Measurements from ENCODE around the gene KBTBD2. TPM values are rescaled to one million over a fixed set of nuclear protein-coding genes. Genes with fewer than 3 reads are reported as not detected.
"Not testable (repeated sequence)": the region's sequence is repeated elsewhere in the genome, so short reads cannot be mapped to it uniquely, and the experiment has no call there.

The KBTBD2 gene
- total and polyA plus RNA-seq, 2 experiments from 2014 or later: 19.1 to 33.1 TPM

- H3K4me3 ChIP-seq; H3K4me1 ChIP-seq (ENCODE audit: insufficient read depth); in situ Hi-C loops (cut with MboI); H3K9ac ChIP-seq; H3K4me2 ChIP-seq (ENCODE audit: unreplicated experiment); H3K27ac ChIP-seq; H3F3A ChIP-seq (ENCODE audit: insufficient read depth); H2AFZ ChIP-seq; H3K27me3 ChIP-seq (replicated peaks; ENCODE audit: insufficient read depth); H4K20me1 ChIP-seq (ENCODE audit: insufficient read depth); H3K9me2 ChIP-seq (ENCODE audit: insufficient read depth); DNase-seq; H3K36me3 ChIP-seq (ENCODE audit: low read depth); H3K79me2 ChIP-seq (ENCODE audit: insufficient read depth); H3K9me3 ChIP-seq (ENCODE audit: low read depth): not testable (repeated sequence)
- WGBS, 2 experiments (ENCODE audit: low coverage in 1 of 2, low lambda C conversion rate in 2 of 2, missing lambda C conversion rate in 2 of 2): 96 to 97% methylated on average over 1 of the region's 3 CpGs
These were observed 62.4 kb downstream of the KBTBD2 start for GRCh38 chr7:32828996-32829752.

Other genes starting within 250 kb of the KBTBD2 start
- gene FKBP9, start 65.7 kb upstream of the KBTBD2 start, total RNA-seq (2014; rRNA removed; shearing (Covaris generic)): 555 and 556 TPM in 2 replicates
- 350 and 364 TPM in 2 replicates for gene FKBP9, start 65.7 kb upstream of the KBTBD2 start, polyA plus RNA-seq (2016; fragmentation: Nextera tagmentation; extraction: Ambion mirVana)
- 22.5 and 34.9 TPM in 2 replicates for gene NT5C3A, start 171.0 kb upstream of the KBTBD2 start, total RNA-seq (2014; rRNA removed; shearing (Covaris generic))
- 40.2 and 40.4 TPM in 2 replicates for gene NT5C3A, start 171.0 kb upstream of the KBTBD2 start, polyA plus RNA-seq (2016; fragmentation: Nextera tagmentation; extraction: Ambion mirVana)
- 3.9 and 9.5 TPM in 2 replicates for gene RP9, start 217.6 kb upstream of the KBTBD2 start, total RNA-seq (2014; rRNA removed; shearing (Covaris generic))
- gene RP9, start 217.6 kb upstream of the KBTBD2 start, polyA plus RNA-seq (2016; fragmentation: Nextera tagmentation; extraction: Ambion mirVana): 23.9 and 24.7 TPM in 2 replicates
- gene BBS9, start 237.8 kb upstream of the KBTBD2 start, total RNA-seq (2014; rRNA removed; shearing (Covaris generic)): 15.0 and 19.2 TPM in 2 replicates
- 10.2 and 10.8 TPM in 2 replicates for gene BBS9, start 237.8 kb upstream of the KBTBD2 start, polyA plus RNA-seq (2016; fragmentation: Nextera tagmentation; extraction: Ambion mirVana)